PC-3 (cell line): ENCODE data around the gene SRGAP1.

Experiments used
- EZH2 ChIP-seq: fragments of 300-600 bp; sonication (generic); IDR thresholded peaks from one replicate; pipeline ENCODE4 v1.6.1; 2017; ENCODE audit warnings: antibody characterized with exemption, mild to moderate bottlenecking, low read length; ENCODE audit not compliant: unreplicated experiment
- EZH2phosphoT487 ChIP-seq: fragments of 300-600 bp; sonication (generic); IDR thresholded peaks from 2 replicates; pipeline ENCODE4 v1.6.1; 2018; ENCODE audit warnings: mild to moderate bottlenecking, antibody characterized with exemption, low read length, borderline replicate concordance
- TF ChIP-seq, protein P1 (sequence below): fragments of 300-600 bp; sonication (generic); conservative IDR thresholded peaks from 2 replicates; pipeline ENCODE4 v1.5.1; 2017; ENCODE audit warnings: antibody characterized with exemption, low read depth, mild to moderate bottlenecking, low read length

DNA sequence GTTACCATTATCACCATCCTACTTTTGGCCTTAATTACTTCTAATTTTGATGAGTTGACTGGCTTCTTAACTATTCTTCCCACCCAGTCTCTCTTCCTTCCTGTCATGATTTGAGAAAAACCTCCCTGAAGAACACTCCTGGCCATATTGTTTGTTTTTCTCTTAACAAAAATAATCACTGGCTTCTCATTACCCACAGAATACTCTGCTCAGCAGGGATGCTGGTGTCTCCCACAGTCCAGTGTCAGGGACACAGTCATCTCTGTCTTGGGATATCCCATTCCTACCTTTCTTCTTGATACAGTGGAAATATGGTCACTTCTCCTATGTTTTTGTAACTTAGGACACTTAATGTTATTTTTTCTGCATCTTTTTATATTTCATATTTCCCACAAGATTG is 103.7 kb downstream of the SRGAP1 start:
- TF ChIP-seq, protein P1, sequence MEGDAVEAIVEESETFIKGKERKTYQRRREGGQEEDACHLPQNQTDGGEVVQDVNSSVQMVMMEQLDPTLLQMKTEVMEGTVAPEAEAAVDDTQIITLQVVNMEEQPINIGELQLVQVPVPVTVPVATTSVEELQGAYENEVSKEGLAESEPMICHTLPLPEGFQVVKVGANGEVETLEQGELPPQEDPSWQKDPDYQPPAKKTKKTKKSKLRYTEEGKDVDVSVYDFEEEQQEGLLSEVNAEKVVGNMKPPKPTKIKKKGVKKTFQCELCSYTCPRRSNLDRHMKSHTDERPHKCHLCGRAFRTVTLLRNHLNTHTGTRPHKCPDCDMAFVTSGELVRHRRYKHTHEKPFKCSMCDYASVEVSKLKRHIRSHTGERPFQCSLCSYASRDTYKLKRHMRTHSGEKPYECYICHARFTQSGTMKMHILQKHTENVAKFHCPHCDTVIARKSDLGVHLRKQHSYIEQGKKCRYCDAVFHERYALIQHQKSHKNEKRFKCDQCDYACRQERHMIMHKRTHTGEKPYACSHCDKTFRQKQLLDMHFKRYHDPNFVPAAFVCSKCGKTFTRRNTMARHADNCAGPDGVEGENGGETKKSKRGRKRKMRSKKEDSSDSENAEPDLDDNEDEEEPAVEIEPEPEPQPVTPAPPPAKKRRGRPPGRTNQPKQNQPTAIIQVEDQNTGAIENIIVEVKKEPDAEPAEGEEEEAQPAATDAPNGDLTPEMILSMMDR = no peak
- TF ChIP-seq EZH2phosphoT487 (no peak), EZH2 (no peak)
